HEK293T (cell line): ENCODE results near the gene EMP2.

Experiments used
- CTCF ChIA-PET: fragments of 350-600 bp; formaldehyde crosslinking; extraction: SDS; loops from one replicate; lab custom pipeline; 2021; ENCODE audit warnings: antibody characterized with exemption, inconsistent platforms; lab: Yijun Ruan, JAX
- POLR2A ChIA-PET: fragments of 350-600 bp; formaldehyde crosslinking; extraction: SDS; loops from one replicate; lab custom pipeline; 2020; ENCODE audit warnings: antibody characterized with exemption, inconsistent platforms; lab: Yijun Ruan, JAX
- DNase-seq: peaks from one replicate; pipeline ENCODE4 v3.0.0; 2012; ENCODE audit warnings: mixed read lengths; ENCODE audit errors: extremely low spot score
- ARNT ChIP-seq: fragments of 450-650 bp; IDR thresholded peaks from 2 replicates; pipeline ENCODE4 v1.6.1; 2017; ENCODE audit warnings: mild to moderate bottlenecking
- BHLHE40 ChIP-seq: fragments of 450-650 bp; IDR thresholded peaks from 2 replicates; pipeline ENCODE4 v1.6.1; 2016; ENCODE audit warnings: mild to moderate bottlenecking, moderate library complexity, borderline replicate concordance
- CTBP1 ChIP-seq: fragments of 450-650 bp; IDR thresholded peaks from 2 replicates; pipeline ENCODE4 v1.6.1; 2016; ENCODE audit warnings: borderline replicate concordance
- ELF4 ChIP-seq: fragments of 450-650 bp; IDR thresholded peaks from 2 replicates; pipeline ENCODE4 v1.6.1; 2017; ENCODE audit warnings: antibody characterized with exemption
- FOXA1 ChIP-seq: fragments of 450-650 bp; IDR thresholded peaks from 2 replicates; pipeline ENCODE4 v1.6.1; 2016; ENCODE audit warnings: mild to moderate bottlenecking
- FOXK2 ChIP-seq: fragments of 450-650 bp; IDR thresholded peaks from 2 replicates; pipeline ENCODE4 v1.6.1; 2016; ENCODE audit warnings: mild to moderate bottlenecking
- FOXM1 ChIP-seq: fragments of 450-650 bp; IDR thresholded peaks from 2 replicates; pipeline ENCODE4 v1.6.1; 2017; ENCODE audit warnings: mild to moderate bottlenecking, borderline replicate concordance
- HDGF ChIP-seq: fragments of 450-650 bp; IDR thresholded peaks from 2 replicates; pipeline ENCODE4 v1.6.1; 2017; ENCODE audit warnings: antibody characterized with exemption, borderline replicate concordance
- L3MBTL2 ChIP-seq: fragments of 450-650 bp; conservative IDR thresholded peaks from 2 replicates; pipeline ENCODE4 v1.6.1; 2016; ENCODE audit warnings: mild to moderate bottlenecking
- LEF1 ChIP-seq: fragments of 450-650 bp; IDR thresholded peaks from 2 replicates; pipeline ENCODE4 v1.6.1; 2017; ENCODE audit warnings: mild to moderate bottlenecking, borderline replicate concordance
- NFRKB ChIP-seq: fragments of 450-650 bp; IDR thresholded peaks from 2 replicates; pipeline ENCODE4 v1.6.1; 2016; ENCODE audit warnings: mild to moderate bottlenecking, moderate library complexity
- PKNOX1 ChIP-seq: fragments of 450-650 bp; IDR thresholded peaks from 2 replicates; pipeline ENCODE4 v1.6.1; 2016
- SP1 ChIP-seq: fragments of 450-650 bp; IDR thresholded peaks from 2 replicates; pipeline ENCODE4 v1.6.1; 2017
- SUZ12 ChIP-seq: fragments of 450-650 bp; IDR thresholded peaks from 2 replicates; pipeline ENCODE4 v1.6.1; 2016; ENCODE audit warnings: mild to moderate bottlenecking
- TARDBP ChIP-seq: fragments of 450-650 bp; IDR thresholded peaks from 2 replicates; pipeline ENCODE4 v1.6.1; 2016
- ZNF384 ChIP-seq: fragments of 450-650 bp; IDR thresholded peaks from 2 replicates; pipeline ENCODE4 v1.6.1; 2016

EMP2 gene

DNA sequence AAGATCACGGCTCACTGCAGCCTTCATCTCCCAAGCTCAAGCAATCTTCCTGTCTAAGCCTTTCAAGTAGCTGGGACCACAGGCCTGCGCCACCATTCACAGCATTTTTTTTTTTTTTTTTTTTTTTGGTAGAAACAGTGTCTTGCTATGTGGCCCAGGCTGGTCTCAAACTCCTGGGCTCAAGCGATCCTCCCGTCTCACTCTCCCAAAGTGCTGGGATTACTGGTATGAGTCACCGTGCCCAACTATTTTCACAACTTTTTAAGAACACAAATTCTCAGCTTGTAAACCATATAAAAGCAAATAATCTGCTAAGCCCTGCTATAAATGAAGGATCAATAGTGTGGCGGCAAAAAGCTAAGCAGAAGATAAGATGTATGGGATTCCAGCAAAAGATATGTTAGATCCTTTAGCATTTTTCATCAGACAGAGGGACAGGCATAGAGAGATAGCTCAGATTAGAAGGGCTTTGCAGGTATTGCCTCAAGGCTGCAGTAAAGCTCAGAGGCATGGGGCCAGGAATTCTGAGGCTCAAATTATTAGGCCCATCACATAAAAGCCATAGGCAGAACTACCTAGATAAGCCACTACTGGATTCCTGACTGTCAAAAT lies 55.1 kb downstream of the EMP2 start:
- TF ChIP-seq FOXA1 (no peak), CTBP1 (no peak), L3MBTL2 (no peak), FOXK2 (no peak), HDGF (no peak), TARDBP (no peak), ELF4 (no peak)
- DNase-seq, result no peak
- ChIA-PET CTCF (interaction anchor here (0.6 kb wide), 1 partner anchor 96 kb away, joined by 3 read pairs; no protein-coding TSS in a partner anchor), POLR2A (no interaction called here)

DNA sequence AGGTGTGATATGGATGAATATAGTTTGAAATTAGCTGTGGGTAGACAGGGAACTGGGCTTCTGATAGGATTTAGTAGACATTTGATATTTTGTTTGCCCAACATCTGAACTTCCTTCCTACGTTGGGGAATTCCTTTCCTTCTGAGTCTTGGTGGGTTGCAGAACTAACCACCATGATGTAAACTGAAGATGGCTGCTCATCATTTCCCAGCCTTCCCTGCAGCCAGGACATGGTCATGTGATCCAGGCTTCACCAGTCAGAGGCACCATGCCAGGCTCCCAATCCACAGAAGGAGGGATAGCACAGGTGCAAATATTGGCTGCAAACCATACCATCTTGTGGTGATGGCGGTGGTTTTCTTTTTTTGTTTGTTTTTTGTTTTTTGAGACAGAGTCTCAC lies 57.4 kb downstream of the EMP2 start:
- DNase-seq, result no peak
- POLR2A ChIA-PET, result no interaction called here
- TF ChIP-seq SP1 (no peak), SUZ12 (no peak), TARDBP (no peak), LEF1 (no peak), PKNOX1 (no peak)
- CTCF ChIA-PET, result interaction anchor here (0.6 to 1.0 kb wide), 3 partner anchors 9 to 1384 kb away, joined by 3 to 4 read pairs (median 3); no protein-coding TSS in a partner anchor

DNA sequence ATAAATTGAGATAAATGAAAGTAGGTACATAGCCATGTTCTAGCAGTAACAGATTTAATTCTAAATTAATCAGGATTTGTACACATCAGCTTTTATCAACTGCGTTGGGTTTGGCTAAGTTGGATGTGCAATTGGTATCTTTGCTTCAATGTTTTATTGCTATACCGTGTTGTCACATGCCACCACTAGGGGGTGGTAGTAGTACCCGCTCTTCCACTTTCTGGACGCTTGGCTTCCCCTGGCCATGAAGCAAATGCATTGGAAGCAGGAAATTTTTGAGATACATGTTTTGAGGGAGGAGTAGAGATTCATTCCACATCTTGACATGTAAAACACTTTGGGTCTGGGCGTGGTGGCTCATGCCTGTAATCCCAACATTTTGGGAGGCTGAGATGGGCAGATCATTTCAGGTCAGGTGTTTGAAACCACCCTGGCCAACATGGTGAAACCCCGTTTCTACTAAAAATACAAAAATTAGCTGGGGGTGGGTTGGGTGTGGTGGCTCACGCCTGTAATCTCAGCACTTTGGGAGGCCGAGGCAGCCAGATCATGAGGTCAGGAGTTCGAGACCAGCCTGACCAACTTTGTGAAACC lies 58.6 kb downstream of the EMP2 start:
- peak; percentile 68 for DNase-seq
- ChIA-PET POLR2A (interaction anchor here (0.6 kb wide), 1 partner anchor 113 kb away, joined by 3 read pairs; no protein-coding TSS in a partner anchor), CTCF (interaction anchor here (0.6 to 2.2 kb wide), 6 partner anchors 8 to 343 kb away, joined by 3 to 8 read pairs (median 3); partner anchors contain the start of gene EMP2)
- TF ChIP-seq CTBP1, result no peak
- TF ChIP-seq BHLHE40, result no peak
- no peak for TF ChIP-seq L3MBTL2
- TF ChIP-seq ELF4, result no peak
- TF ChIP-seq SUZ12, result no peak
- no peak for TF ChIP-seq LEF1
- TF ChIP-seq NFRKB, result no peak
- TF ChIP-seq PKNOX1, result no peak
- no peak for TF ChIP-seq ZNF384
- TF ChIP-seq SP1, result no peak
- no peak for TF ChIP-seq ARNT
- no peak for TF ChIP-seq HDGF
- TF ChIP-seq TARDBP, result no peak

DNA sequence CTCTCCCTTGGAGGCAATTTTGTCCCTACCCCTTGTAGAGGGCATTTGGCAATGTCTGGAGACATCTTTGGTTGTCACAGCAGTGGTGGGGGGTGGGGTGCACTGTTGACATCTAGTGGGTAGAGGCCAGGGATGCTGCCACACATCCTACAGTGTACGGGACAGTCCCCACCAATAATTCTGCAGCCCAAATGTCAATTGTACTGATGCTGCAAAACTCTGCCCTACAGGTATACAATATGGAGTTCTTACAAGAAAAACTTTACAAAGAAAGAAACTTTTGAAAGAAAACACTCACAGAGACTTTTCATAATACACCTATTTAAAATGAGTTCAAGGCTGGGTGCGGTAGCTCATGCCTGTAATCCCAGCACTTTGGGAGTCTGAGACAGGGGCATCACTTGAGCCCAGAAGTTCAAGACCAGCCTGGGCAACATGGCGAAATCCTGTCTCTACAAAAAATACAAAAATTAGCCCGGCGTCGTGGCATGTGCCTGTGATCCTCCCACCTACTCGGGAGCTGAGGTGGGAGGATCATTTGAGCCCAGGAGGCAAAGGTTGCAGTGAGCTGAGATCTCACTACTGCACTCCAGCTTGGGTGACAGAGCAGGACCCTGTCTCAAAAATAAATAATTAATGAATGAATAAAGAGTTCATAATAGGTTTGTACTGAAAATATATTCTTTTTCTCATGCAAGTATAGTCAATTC lies 59.4 kb downstream of the EMP2 start:
- CTCF ChIA-PET, result interaction anchor here (0.6 to 2.2 kb wide), 3 partner anchors 17 to 217 kb away, joined by 3 to 8 read pairs (median 3); no protein-coding TSS in a partner anchor
- DNase-seq, result no peak

More for the DNA sequence above, 59.4 kb downstream of the EMP2 start:
- POLR2A ChIA-PET, result interaction anchor here (0.6 kb wide), 1 partner anchor 114 kb away, joined by 3 read pairs; no protein-coding TSS in a partner anchor
- no peak for TF ChIP-seq SP1
- no peak for TF ChIP-seq FOXM1
- no peak for TF ChIP-seq FOXK2
- TF ChIP-seq ZNF384, result no peak
- no peak for TF ChIP-seq HDGF
- TF ChIP-seq LEF1, result no peak
- TF ChIP-seq NFRKB, result no peak
- no peak for TF ChIP-seq BHLHE40
- TF ChIP-seq PKNOX1, result no peak
- TF ChIP-seq ARNT, result no peak
- no peak for TF ChIP-seq L3MBTL2
- TF ChIP-seq FOXA1, result no peak
- TF ChIP-seq ELF4, result no peak
- no peak for TF ChIP-seq SUZ12
- TF ChIP-seq TARDBP, result no peak
- no peak for TF ChIP-seq CTBP1
